Coronary artery (tissue), 2 donors: ENCODE data around the gene LILRB1.

ENCODE experiments used
- DNase-seq: peaks from one replicate; pipeline ENCODE4 v3.0.0-alpha.2; 2017; ENCODE audit warnings: low spot score
- H3K27ac ChIP-seq, 2 donors: fragments of 200-600 bp; sonication (generic); one replicate each; pipeline ENCODE4 v1.5.1; 2016 to 2019
- H3K4me3 ChIP-seq: fragments of 200-600 bp; sonication (generic); 2 replicates; pipeline ENCODE4 v1.5.1; 2016; ENCODE audit warnings: mild to moderate bottlenecking, moderate library complexity
- CTCF ChIP-seq: fragments of 200-600 bp; sonication (generic); IDR thresholded peaks from one replicate; pipeline ENCODE4 v1.5.1; 2019; ENCODE audit warnings: antibody characterized with exemption

Gene LILRB1

GRCh38 chr19:54606230-54606629 is 24.1 kb upstream of the LILRB1 start:
- Histone ChIP-seq H3K4me3 (no peak overlapping the region), H3K27ac (no peak overlapping the region)
- no peak for DNase-seq
- no peak for TF ChIP-seq CTCF

- H3K4me3 ChIP-seq: no peak overlapping the region
- H3K27ac ChIP-seq: no peak overlapping the region
- no peak for DNase-seq
- TF ChIP-seq CTCF: no peak
These were observed 23.1 kb upstream of the LILRB1 start for GRCh38 chr19:54606891-54607784.

GRCh38 chr19:54607785-54608150 is 22.5 kb upstream of the LILRB1 start:
- no peak overlapping the region for H3K27ac ChIP-seq
- H3K4me3 ChIP-seq: no peak overlapping the region
- no peak for TF ChIP-seq CTCF
- DNase-seq: no peak

GRCh38 chr19:54608205-54608604 is 22.1 kb upstream of the LILRB1 start:
- no peak for TF ChIP-seq CTCF
- no peak for DNase-seq
- no peak overlapping the region for H3K4me3 ChIP-seq
- no peak overlapping the region for H3K27ac ChIP-seq

- no peak for TF ChIP-seq CTCF
- DNase-seq: no peak
- Histone ChIP-seq H3K4me3 (no peak overlapping the region), H3K27ac (no peak overlapping the region)
These were observed 21.5 kb upstream of the LILRB1 start for GRCh38 chr19:54608792-54609191.

GRCh38 chr19:54609356-54609791 is 20.9 kb upstream of the LILRB1 start:
- no peak for DNase-seq
- H3K4me3 ChIP-seq: no peak overlapping the region
- no peak overlapping the region for H3K27ac ChIP-seq
- TF ChIP-seq CTCF: no peak

- H3K4me3 ChIP-seq: no peak overlapping the region
- no peak for DNase-seq
- H3K27ac ChIP-seq: no peak overlapping the region
- no peak for TF ChIP-seq CTCF
These were observed 17.9 kb upstream of the LILRB1 start for GRCh38 chr19:54612428-54612827.
